ENCODE measurements around the gene GASK1A. TPM values are rescaled to one million over a fixed set of nuclear protein-coding genes. Genes with fewer than 3 reads are reported as not detected.

The GASK1A gene
- total RNA-seq, 1 donor from 2014 or later = 0.09 TPM

- H3K36me3 ChIP-seq (ENCODE audit: insufficient read depth, low read length) = no peaks in the 10 kb centered on the region
- TF ChIP-seq EZH2 (IDR thresholded peaks at IDR 0.05; ENCODE audit: insufficient read depth, low read length) (no peak), CTCF (IDR thresholded peaks at IDR 0.05; ENCODE audit: insufficient read depth, low read depth, low read length) (no peak)
- no peak overlapping the region for H3K4me3 Mint-ChIP-seq (ENCODE audit: unreplicated experiment)
- FAIRE-seq (no peak), DNase-seq (ENCODE audit: low read depth) (no peak)
- no peak overlapping the region for H3K4me2 ChIP-seq (ENCODE audit: low read length)
- peaks cover 25% of the 10 kb centered on the region for H3K27me3 ChIP-seq (ENCODE audit: insufficient read depth, low read length)
- no peaks in the 10 kb centered on the region for H3K79me2 ChIP-seq (ENCODE audit: insufficient read depth, low read length)
- H3K4me1 Mint-ChIP-seq (ENCODE audit: low read depth, unreplicated experiment) = no peaks in the 10 kb centered on the region
- H2AFZ ChIP-seq (ENCODE audit: low read depth, low read length) = no peak overlapping the region
- no peaks in the 10 kb centered on the region for H4K20me1 ChIP-seq (ENCODE audit: insufficient read depth, low read length)
- H3K36me3 Mint-ChIP-seq (ENCODE audit: low read depth, unreplicated experiment) = no peaks in the 10 kb centered on the region
- no peak overlapping the region for H3K27ac ChIP-seq (ENCODE audit: low read depth, low read length)
- peaks cover 41% of the 10 kb centered on the region for H3K27me3 Mint-ChIP-seq (ENCODE audit: low read depth, unreplicated experiment)
- peaks cover 2% of the 10 kb centered on the region for H3K9me3 Mint-ChIP-seq (ENCODE audit: unreplicated experiment)
- H3K4me1 ChIP-seq (ENCODE audit: insufficient read depth, low read length) = peaks cover 2% of the 10 kb centered on the region
- no peak overlapping the region for H3K4me3 ChIP-seq (ENCODE audit: insufficient read depth, low read depth, low read length)
- no peaks in the 10 kb centered on the region for H3K9me3 ChIP-seq (ENCODE audit: insufficient read depth, low read depth, low read length)
- no peak overlapping the region for H3K27ac Mint-ChIP-seq (ENCODE audit: unreplicated experiment)
- H3K9ac ChIP-seq (ENCODE audit: low read length) = no peak overlapping the region
These were observed 3.7 kb downstream of the GASK1A start for GRCh38 chr3:42982645-42983412.

GRCh38 chr3:42983927-42984326 lies 4.8 kb downstream of the GASK1A start:
- Mint-ChIP-seq H3K27me3 (ENCODE audit: low read depth, unreplicated experiment) (peaks cover 36% of the 10 kb centered on the region), H3K9me3 (ENCODE audit: unreplicated experiment) (no peaks in the 10 kb centered on the region), H3K4me3 (ENCODE audit: unreplicated experiment) (no peak overlapping the region), H3K4me1 (ENCODE audit: low read depth, unreplicated experiment) (no peaks in the 10 kb centered on the region), H3K36me3 (ENCODE audit: low read depth, unreplicated experiment) (no peaks in the 10 kb centered on the region), H3K27ac (ENCODE audit: unreplicated experiment) (no peak overlapping the region)
- no peak overlapping the region for H2AFZ ChIP-seq (ENCODE audit: low read depth, low read length)
- no peak overlapping the region for H3K4me2 ChIP-seq (ENCODE audit: low read length)
- H3K27ac ChIP-seq (ENCODE audit: low read depth, low read length) = no peak overlapping the region
- TF ChIP-seq EZH2 (IDR thresholded peaks at IDR 0.05; ENCODE audit: insufficient read depth, low read length) (no peak), CTCF (IDR thresholded peaks at IDR 0.05; ENCODE audit: insufficient read depth, low read depth, low read length) (no peak)
- no peak overlapping the region for H3K4me3 ChIP-seq (ENCODE audit: insufficient read depth, low read depth, low read length)
- H3K27me3 ChIP-seq (ENCODE audit: insufficient read depth, low read length) = peaks cover 15% of the 10 kb centered on the region
- no peak for FAIRE-seq
- no peak for DNase-seq (ENCODE audit: low read depth)
- no peak overlapping the region for H3K9ac ChIP-seq (ENCODE audit: low read length)
- no peaks in the 10 kb centered on the region for H3K36me3 ChIP-seq (ENCODE audit: insufficient read depth, low read length)
- no peaks in the 10 kb centered on the region for H3K79me2 ChIP-seq (ENCODE audit: insufficient read depth, low read length)
- H3K9me3 ChIP-seq (ENCODE audit: insufficient read depth, low read depth, low read length) = no peaks in the 10 kb centered on the region
- peaks cover 2% of the 10 kb centered on the region for H3K4me1 ChIP-seq (ENCODE audit: insufficient read depth, low read length)
- H4K20me1 ChIP-seq (ENCODE audit: insufficient read depth, low read length) = no peaks in the 10 kb centered on the region

GRCh38 chr3:42984701-42985100 lies 5.6 kb downstream of the GASK1A start:
- Histone ChIP-seq H3K27me3 (ENCODE audit: insufficient read depth, low read length) (peaks cover 14% of the 10 kb centered on the region), H3K9me3 (ENCODE audit: insufficient read depth, low read depth, low read length) (no peaks in the 10 kb centered on the region), H3K4me1 (ENCODE audit: insufficient read depth, low read length) (peaks cover 1% of the 10 kb centered on the region), H3K4me3 (ENCODE audit: insufficient read depth, low read depth, low read length) (no peak overlapping the region), H3K79me2 (ENCODE audit: insufficient read depth, low read length) (no peaks in the 10 kb centered on the region), H2AFZ (ENCODE audit: low read depth, low read length) (no peak overlapping the region), H3K4me2 (ENCODE audit: low read length) (no peak overlapping the region), H3K9ac (ENCODE audit: low read length) (no peak overlapping the region), H4K20me1 (ENCODE audit: insufficient read depth, low read length) (no peaks in the 10 kb centered on the region), H3K36me3 (ENCODE audit: insufficient read depth, low read length) (no peaks in the 10 kb centered on the region), H3K27ac (ENCODE audit: low read depth, low read length) (no peak overlapping the region)
- no peak overlapping the region for H3K4me3 Mint-ChIP-seq (ENCODE audit: unreplicated experiment)
- H3K36me3 Mint-ChIP-seq (ENCODE audit: low read depth, unreplicated experiment) = no peaks in the 10 kb centered on the region
- FAIRE-seq = no peak
- H3K4me1 Mint-ChIP-seq (ENCODE audit: low read depth, unreplicated experiment) = no peaks in the 10 kb centered on the region
- H3K27me3 Mint-ChIP-seq (ENCODE audit: low read depth, unreplicated experiment) = peaks cover 37% of the 10 kb centered on the region
- TF ChIP-seq EZH2 (IDR thresholded peaks at IDR 0.05; ENCODE audit: insufficient read depth, low read length) (no peak), CTCF (IDR thresholded peaks at IDR 0.05; ENCODE audit: insufficient read depth, low read depth, low read length) (no peak)
- no peak for DNase-seq (ENCODE audit: low read depth)
- no peaks in the 10 kb centered on the region for H3K9me3 Mint-ChIP-seq (ENCODE audit: unreplicated experiment)
- H3K27ac Mint-ChIP-seq (ENCODE audit: unreplicated experiment) = no peak overlapping the region

Measured in astrocyte (in vitro differentiated cells and primary cell).